ENCODE measurements around the gene LMAN1L.
A peak's percentile ranks its signal among the peaks of the same experiment; 100 is the strongest.

Gene LMAN1L

GRCh38 chr15:74812533-74812932 is at the start of gene LMAN1L:
Gene LMAN1L (plus strand): TSS chr15:74812835. CDS start chr15:74812855, 20 bp downstream.
- DNase-seq (ENCODE audit: low read depth) = no peak
- TF ChIP-seq, protein P1, sequence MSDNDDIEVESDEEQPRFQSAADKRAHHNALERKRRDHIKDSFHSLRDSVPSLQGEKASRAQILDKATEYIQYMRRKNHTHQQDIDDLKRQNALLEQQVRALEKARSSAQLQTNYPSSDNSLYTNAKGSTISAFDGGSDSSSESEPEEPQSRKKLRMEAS (IDR thresholded peaks at IDR 0.05; ENCODE audit: low read depth, low read length) = no peak
- TF ChIP-seq MYC (IDR thresholded peaks at IDR 0.05; ENCODE audit: low read depth, low read length) = no peak
- no peak for TF ChIP-seq POLR2A (IDR thresholded peaks at IDR 0.05; ENCODE audit: extremely low read depth, insufficient read length)
- TF ChIP-seq CTCF (IDR thresholded peaks at IDR 0.05; ENCODE audit: low read depth, low read length) = no peak
- H3K4me3 ChIP-seq (ENCODE audit: low read depth, low read length) = no peak within 1 kb of the TSS

DNA sequence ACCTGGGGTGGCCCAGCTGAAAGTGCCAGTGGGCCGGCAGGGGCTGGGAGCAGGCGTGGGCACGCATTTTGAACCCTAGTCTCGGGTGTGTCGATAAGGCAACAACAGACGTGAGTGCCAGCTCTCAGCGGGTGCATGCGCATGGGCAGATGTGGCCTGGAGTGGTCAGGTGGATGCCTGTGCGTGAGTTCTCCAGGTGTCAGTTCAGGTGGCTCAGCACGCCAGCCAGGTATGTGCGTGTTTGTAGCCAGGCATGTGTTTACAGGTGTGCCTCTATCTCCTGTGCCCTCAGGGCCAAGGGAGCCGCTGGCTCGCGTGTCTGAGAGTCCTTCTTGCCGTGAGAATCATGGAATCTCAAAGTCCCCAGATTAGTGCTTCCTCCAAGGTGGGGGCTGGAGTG is 49.2 kb upstream of the LMAN1L start:
- no peak overlapping the region for H3K4me3 ChIP-seq (ENCODE audit: low read depth, low read length)
- TF ChIP-seq POLR2A (IDR thresholded peaks at IDR 0.05; ENCODE audit: extremely low read depth, insufficient read length) = no peak
- TF ChIP-seq MYC (IDR thresholded peaks at IDR 0.05; ENCODE audit: low read depth, low read length) = no peak
- TF ChIP-seq, protein P1 (IDR thresholded peaks at IDR 0.05; ENCODE audit: low read depth, low read length) = no peak
- TF ChIP-seq CTCF (IDR thresholded peaks at IDR 0.05; ENCODE audit: low read depth, low read length) = no peak
- DNase-seq (ENCODE audit: low read depth) = no peak

- DNase-seq (ENCODE audit: low read depth) = no peak
- no peak for TF ChIP-seq POLR2A (IDR thresholded peaks at IDR 0.05; ENCODE audit: extremely low read depth, insufficient read length)
- TF ChIP-seq MYC (IDR thresholded peaks at IDR 0.05; ENCODE audit: low read depth, low read length) = no peak
- TF ChIP-seq, protein P1 (IDR thresholded peaks at IDR 0.05; ENCODE audit: low read depth, low read length) = no peak
- no peak for TF ChIP-seq CTCF (IDR thresholded peaks at IDR 0.05; ENCODE audit: low read depth, low read length)
- no peak overlapping the region for H3K4me3 ChIP-seq (ENCODE audit: low read depth, low read length)
These were observed 45.2 kb upstream of the LMAN1L start for GRCh38 chr15:74767167-74768098.

- TF ChIP-seq POLR2A (IDR thresholded peaks at IDR 0.05; ENCODE audit: extremely low read depth, insufficient read length) (no peak), MYC (IDR thresholded peaks at IDR 0.05; ENCODE audit: low read depth, low read length) (no peak), CTCF (IDR thresholded peaks at IDR 0.05; ENCODE audit: low read depth, low read length) (no peak)
- TF ChIP-seq, protein P1 (IDR thresholded peaks at IDR 0.05; ENCODE audit: low read depth, low read length) = no peak
- no peak overlapping the region for H3K4me3 ChIP-seq (ENCODE audit: low read depth, low read length)
- DNase-seq (ENCODE audit: low read depth) = peak; percentile 43
These were observed 44.4 kb upstream of the LMAN1L start for GRCh38 chr15:74768099-74768770.

GRCh38 chr15:74768771-74769342 is 43.8 kb upstream of the LMAN1L start:
- DNase-seq (ENCODE audit: low read depth) = peak; percentile 72
- no peak overlapping the region for H3K4me3 ChIP-seq (ENCODE audit: low read depth, low read length)
- TF ChIP-seq POLR2A (IDR thresholded peaks at IDR 0.05; ENCODE audit: extremely low read depth, insufficient read length) = no peak
- TF ChIP-seq, protein P1 (IDR thresholded peaks at IDR 0.05; ENCODE audit: low read depth, low read length) = peak; percentile 96
- TF ChIP-seq CTCF (IDR thresholded peaks at IDR 0.05; ENCODE audit: low read depth, low read length) = peak; percentile 69
- TF ChIP-seq MYC (IDR thresholded peaks at IDR 0.05; ENCODE audit: low read depth, low read length) = peak; percentile 39; the same call in 1 of the 2 replicates
